ENCODE data around the gene GPRC5B.

DNA sequence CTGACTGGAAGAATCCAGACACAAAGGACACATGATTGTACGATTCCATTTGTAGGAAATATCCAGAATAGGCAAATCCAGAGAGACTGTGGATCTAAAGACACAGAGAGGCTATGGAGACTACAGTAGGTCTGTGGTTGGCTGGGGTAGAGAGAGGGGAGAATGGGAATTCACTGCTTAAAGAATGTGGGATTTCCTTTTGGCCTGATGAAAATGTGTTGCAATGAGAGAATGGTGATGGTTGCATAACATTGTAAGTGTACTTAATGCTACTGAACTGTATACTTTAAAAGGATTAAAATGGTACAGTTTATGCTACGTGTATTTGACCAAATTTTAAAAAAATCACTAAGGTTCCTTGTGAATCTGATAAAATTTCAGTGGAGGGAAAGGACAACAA is 62.1 kb downstream of the GPRC5B start:
- TF ChIP-seq POLR2AphosphoS5 (IDR thresholded peaks at IDR 0.05) (no peak), POLR2A (IDR thresholded peaks at IDR 0.05) (no peak), EP300 (IDR thresholded peaks at IDR 0.05; ENCODE audit: low read depth) (no peak)
- TF ChIP-seq, protein P1, sequence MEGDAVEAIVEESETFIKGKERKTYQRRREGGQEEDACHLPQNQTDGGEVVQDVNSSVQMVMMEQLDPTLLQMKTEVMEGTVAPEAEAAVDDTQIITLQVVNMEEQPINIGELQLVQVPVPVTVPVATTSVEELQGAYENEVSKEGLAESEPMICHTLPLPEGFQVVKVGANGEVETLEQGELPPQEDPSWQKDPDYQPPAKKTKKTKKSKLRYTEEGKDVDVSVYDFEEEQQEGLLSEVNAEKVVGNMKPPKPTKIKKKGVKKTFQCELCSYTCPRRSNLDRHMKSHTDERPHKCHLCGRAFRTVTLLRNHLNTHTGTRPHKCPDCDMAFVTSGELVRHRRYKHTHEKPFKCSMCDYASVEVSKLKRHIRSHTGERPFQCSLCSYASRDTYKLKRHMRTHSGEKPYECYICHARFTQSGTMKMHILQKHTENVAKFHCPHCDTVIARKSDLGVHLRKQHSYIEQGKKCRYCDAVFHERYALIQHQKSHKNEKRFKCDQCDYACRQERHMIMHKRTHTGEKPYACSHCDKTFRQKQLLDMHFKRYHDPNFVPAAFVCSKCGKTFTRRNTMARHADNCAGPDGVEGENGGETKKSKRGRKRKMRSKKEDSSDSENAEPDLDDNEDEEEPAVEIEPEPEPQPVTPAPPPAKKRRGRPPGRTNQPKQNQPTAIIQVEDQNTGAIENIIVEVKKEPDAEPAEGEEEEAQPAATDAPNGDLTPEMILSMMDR (IDR thresholded peaks at IDR 0.05): no peak

Measured in transverse colon (tissue), 4 donors.